Measurements from ENCODE around the gene HORMAD2.

The HORMAD2 gene

GRCh38 chr22:30170129-30170528 is 89.9 kb downstream of the HORMAD2 start:
- no peaks in the 10 kb centered on the region for H3K4me1 ChIP-seq (ENCODE audit: control insufficient read depth in 1 of 2, insufficient read depth in 2 of 2, low read length in 2 of 2)
- no peaks in the 10 kb centered on the region for H3K9me3 ChIP-seq (ENCODE audit: control insufficient read depth in 1 of 2, low read length in 2 of 2)
- H3K27ac ChIP-seq (ENCODE audit: low read length), result no peak overlapping the region
- no peak overlapping the region for H3K4me3 ChIP-seq (ENCODE audit: low read depth in 1 of 2, low read length in 2 of 2)
- H3K27me3 ChIP-seq (ENCODE audit: low read depth, low read length), result no peaks in the 10 kb centered on the region
- no peaks in the 10 kb centered on the region for H3K36me3 ChIP-seq (ENCODE audit: control insufficient read depth in 1 of 2, insufficient read depth in 2 of 2, low read length in 2 of 2)

DNA sequence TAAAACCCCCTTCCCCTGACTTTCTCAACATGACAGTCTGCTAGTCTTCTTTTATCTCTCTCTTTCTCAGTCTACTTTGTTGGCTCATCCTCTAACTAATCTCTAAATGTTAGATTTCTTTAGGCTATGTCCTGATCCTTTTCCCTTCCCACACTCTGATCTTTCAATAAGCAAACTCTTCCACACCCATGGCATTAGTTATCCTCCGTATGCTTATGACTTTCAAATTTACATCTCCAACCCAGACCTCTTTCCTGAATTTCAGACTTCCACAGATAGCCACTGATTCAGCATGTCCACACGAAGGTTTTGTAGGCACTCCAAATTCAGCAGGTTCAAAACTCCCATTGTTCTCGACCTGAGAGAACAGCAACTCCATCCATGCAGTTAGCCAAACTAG is 90.7 kb downstream of the HORMAD2 start:
- H3K9me3 ChIP-seq (ENCODE audit: control insufficient read depth in 1 of 2, low read length in 2 of 2), result no peaks in the 10 kb centered on the region
- H3K4me1 ChIP-seq (ENCODE audit: control insufficient read depth in 1 of 2, insufficient read depth in 2 of 2, low read length in 2 of 2), result no peaks in the 10 kb centered on the region
- H3K27ac ChIP-seq (ENCODE audit: low read length), result no peak overlapping the region
- no peaks in the 10 kb centered on the region for H3K36me3 ChIP-seq (ENCODE audit: control insufficient read depth in 1 of 2, insufficient read depth in 2 of 2, low read length in 2 of 2)
- H3K27me3 ChIP-seq (ENCODE audit: low read depth, low read length), result no peaks in the 10 kb centered on the region
- H3K4me3 ChIP-seq (ENCODE audit: low read depth in 1 of 2, low read length in 2 of 2), result no peak overlapping the region

GRCh38 chr22:30175690-30176288 is 95.5 kb downstream of the HORMAD2 start:
- Histone ChIP-seq H3K36me3 (ENCODE audit: control insufficient read depth in 1 of 2, insufficient read depth in 2 of 2, low read length in 2 of 2) (no peaks in the 10 kb centered on the region), H3K9me3 (ENCODE audit: control insufficient read depth in 1 of 2, low read length in 2 of 2) (no peaks in the 10 kb centered on the region), H3K4me3 (ENCODE audit: low read depth in 1 of 2, low read length in 2 of 2) (no peak overlapping the region), H3K4me1 (ENCODE audit: control insufficient read depth in 1 of 2, insufficient read depth in 2 of 2, low read length in 2 of 2) (no peaks in the 10 kb centered on the region), H3K27ac (ENCODE audit: low read length) (no peak overlapping the region), H3K27me3 (ENCODE audit: low read depth, low read length) (no peaks in the 10 kb centered on the region)

GRCh38 chr22:30176431-30176830 is 96.2 kb downstream of the HORMAD2 start:
- Histone ChIP-seq H3K9me3 (ENCODE audit: control insufficient read depth in 1 of 2, low read length in 2 of 2) (no peaks in the 10 kb centered on the region), H3K27ac (ENCODE audit: low read length) (no peak overlapping the region), H3K36me3 (ENCODE audit: control insufficient read depth in 1 of 2, insufficient read depth in 2 of 2, low read length in 2 of 2) (no peaks in the 10 kb centered on the region), H3K4me1 (ENCODE audit: control insufficient read depth in 1 of 2, insufficient read depth in 2 of 2, low read length in 2 of 2) (no peaks in the 10 kb centered on the region), H3K27me3 (ENCODE audit: low read depth, low read length) (no peaks in the 10 kb centered on the region), H3K4me3 (ENCODE audit: low read depth in 1 of 2, low read length in 2 of 2) (no peak overlapping the region)

DNA sequence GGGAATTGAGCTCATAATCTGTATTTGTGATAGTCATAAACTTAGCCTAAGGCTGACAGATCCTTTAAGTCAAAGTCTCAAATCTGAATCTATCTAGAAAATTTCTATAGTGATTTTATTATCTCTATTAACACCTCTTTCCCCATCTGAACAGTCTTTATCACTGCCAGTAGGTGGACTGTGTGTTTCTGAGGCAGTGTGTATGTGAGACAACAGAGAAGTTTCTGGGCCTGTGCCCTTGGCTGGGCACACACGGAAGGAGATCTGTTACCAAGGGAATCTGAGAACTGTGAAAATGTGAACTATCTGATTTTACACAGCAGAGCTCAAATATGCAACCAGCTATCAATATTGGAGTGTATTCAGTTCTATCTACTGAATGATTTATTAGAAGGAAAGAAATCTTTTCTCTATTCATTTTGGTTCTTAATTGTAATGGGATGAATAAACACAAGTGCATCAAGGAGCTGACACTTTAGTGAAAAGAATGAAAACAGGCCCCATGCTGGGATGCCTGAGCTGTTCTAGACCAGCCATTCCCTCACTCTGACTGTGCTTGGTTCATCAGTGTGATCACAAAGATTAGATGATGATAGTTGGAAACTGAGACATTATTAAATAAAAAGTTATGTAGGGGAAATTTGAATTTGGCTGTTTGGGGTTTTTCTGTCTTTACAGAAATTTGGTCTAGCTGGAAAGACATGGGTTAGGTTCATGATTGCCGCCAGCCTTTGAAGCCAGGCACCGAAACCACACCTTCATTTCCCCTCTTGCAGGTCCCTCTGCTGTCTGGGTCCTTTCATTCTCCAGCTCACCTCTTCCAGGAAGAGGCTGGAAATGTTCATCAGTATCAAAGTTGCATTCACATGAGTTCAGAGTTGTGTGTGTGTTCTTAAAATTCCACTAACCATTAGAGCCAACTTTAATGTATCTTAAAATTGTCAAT is 98.2 kb downstream of the HORMAD2 start:
- Histone ChIP-seq H3K27me3 (ENCODE audit: low read depth, low read length) (no peaks in the 10 kb centered on the region), H3K4me1 (ENCODE audit: control insufficient read depth in 1 of 2, insufficient read depth in 2 of 2, low read length in 2 of 2) (no peaks in the 10 kb centered on the region), H3K36me3 (ENCODE audit: control insufficient read depth in 1 of 2, insufficient read depth in 2 of 2, low read length in 2 of 2) (no peaks in the 10 kb centered on the region), H3K9me3 (ENCODE audit: control insufficient read depth in 1 of 2, low read length in 2 of 2) (no peaks in the 10 kb centered on the region), H3K27ac (ENCODE audit: low read length) (no peak overlapping the region), H3K4me3 (ENCODE audit: low read depth in 1 of 2, low read length in 2 of 2) (no peak overlapping the region)

GRCh38 chr22:30180616-30181015 is 100.4 kb downstream of the HORMAD2 start:
- no peaks in the 10 kb centered on the region for H3K27me3 ChIP-seq (ENCODE audit: low read depth, low read length)
- H3K4me3 ChIP-seq (ENCODE audit: low read depth in 1 of 2, low read length in 2 of 2), result no peak overlapping the region
- no peak overlapping the region for H3K27ac ChIP-seq (ENCODE audit: low read length)
- no peaks in the 10 kb centered on the region for H3K4me1 ChIP-seq (ENCODE audit: control insufficient read depth in 1 of 2, insufficient read depth in 2 of 2, low read length in 2 of 2)
- no peaks in the 10 kb centered on the region for H3K36me3 ChIP-seq (ENCODE audit: control insufficient read depth in 1 of 2, insufficient read depth in 2 of 2, low read length in 2 of 2)
- no peaks in the 10 kb centered on the region for H3K9me3 ChIP-seq (ENCODE audit: control insufficient read depth in 1 of 2, low read length in 2 of 2)

DNA sequence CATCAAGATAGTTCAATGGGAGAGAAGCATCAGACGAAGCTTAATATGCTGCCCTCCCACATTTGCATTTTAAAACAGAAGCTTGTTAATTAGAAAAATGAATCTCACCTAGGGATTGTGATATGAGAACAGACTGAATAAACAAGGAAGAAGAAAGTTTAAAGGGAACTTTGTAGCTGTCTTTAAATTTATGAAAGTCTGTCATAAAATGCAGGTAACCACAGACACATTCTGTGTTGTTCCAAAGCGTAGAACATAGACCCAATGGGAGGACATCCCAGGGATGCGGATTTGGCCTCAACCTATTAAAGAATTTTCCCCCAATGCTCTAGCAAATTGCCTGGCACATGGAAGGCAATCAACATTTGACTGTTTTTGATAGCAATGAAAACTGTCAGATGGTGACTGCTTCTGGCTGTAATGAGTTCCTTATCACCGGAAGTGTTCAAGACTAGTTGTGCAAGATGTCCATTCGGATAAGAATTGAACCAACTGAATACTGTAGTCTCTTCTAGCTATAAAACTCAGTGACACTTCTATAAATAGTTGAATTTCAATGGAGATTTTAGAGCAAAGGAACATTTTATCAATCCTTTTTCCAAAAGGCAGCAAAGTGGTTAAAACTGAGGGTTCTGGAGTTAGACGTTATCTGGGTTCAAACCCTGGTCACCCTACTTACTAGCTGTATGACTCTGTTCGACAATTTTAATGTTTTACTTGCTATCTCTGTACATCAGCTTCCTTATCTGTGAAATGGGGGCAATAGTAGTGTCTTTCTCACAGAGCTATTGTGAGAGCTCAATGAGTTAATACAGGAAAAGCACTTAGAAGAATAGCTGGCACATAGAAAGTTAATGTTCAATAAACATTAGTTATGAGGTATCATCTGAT is 101.4 kb downstream of the HORMAD2 start:
- Histone ChIP-seq H3K36me3 (ENCODE audit: control insufficient read depth in 1 of 2, insufficient read depth in 2 of 2, low read length in 2 of 2) (no peaks in the 10 kb centered on the region), H3K4me3 (ENCODE audit: low read depth in 1 of 2, low read length in 2 of 2) (no peak overlapping the region), H3K27ac (ENCODE audit: low read length) (no peak overlapping the region), H3K27me3 (ENCODE audit: low read depth, low read length) (no peaks in the 10 kb centered on the region), H3K4me1 (ENCODE audit: control insufficient read depth in 1 of 2, insufficient read depth in 2 of 2, low read length in 2 of 2) (no peaks in the 10 kb centered on the region), H3K9me3 (ENCODE audit: control insufficient read depth in 1 of 2, low read length in 2 of 2) (no peaks in the 10 kb centered on the region)

DNA sequence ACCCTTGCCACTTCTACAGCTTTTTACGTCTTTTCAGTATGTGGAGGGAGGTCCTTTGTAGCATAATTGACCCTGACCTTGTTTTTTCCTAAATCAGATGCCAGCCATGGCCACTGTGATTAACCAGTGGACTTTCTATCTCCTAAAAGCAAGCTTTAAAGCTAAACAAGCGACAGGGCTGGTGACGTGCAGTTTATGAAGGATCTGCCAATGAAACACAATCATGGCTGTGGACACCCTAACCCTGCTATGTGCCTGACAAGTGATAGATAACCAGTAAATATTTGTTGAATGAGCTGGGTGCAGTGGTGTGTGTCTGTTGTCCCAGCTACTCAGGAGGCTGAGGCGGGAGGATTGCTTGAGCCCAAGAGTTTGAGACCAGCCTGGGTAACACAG is 102.1 kb downstream of the HORMAD2 start:
- Histone ChIP-seq H3K9me3 (ENCODE audit: control insufficient read depth in 1 of 2, low read length in 2 of 2) (no peaks in the 10 kb centered on the region), H3K27me3 (ENCODE audit: low read depth, low read length) (no peaks in the 10 kb centered on the region), H3K4me3 (ENCODE audit: low read depth in 1 of 2, low read length in 2 of 2) (no peak overlapping the region), H3K27ac (ENCODE audit: low read length) (no peak overlapping the region), H3K4me1 (ENCODE audit: control insufficient read depth in 1 of 2, insufficient read depth in 2 of 2, low read length in 2 of 2) (no peaks in the 10 kb centered on the region), H3K36me3 (ENCODE audit: control insufficient read depth in 1 of 2, insufficient read depth in 2 of 2, low read length in 2 of 2) (no peaks in the 10 kb centered on the region)

DNA sequence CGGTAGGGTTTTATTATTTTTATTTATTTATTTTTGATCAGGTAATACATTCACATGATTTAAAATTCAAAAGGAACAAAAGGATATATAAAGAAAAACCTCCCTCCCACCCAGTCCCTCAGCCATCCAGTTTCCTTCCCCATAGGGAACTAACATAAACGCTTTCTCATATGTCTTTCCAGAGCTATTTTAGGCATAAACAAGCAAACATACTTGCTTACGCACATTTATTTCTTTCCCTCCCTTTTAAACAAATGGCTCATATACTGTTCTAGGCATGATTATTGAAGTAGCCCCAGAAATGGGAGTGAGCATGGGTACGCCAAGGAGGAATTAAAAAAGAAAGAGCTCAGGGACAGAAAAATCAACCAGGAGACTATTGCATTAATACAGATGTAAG is 102.6 kb downstream of the HORMAD2 start:
- H3K36me3 ChIP-seq (ENCODE audit: control insufficient read depth in 1 of 2, insufficient read depth in 2 of 2, low read length in 2 of 2), result no peaks in the 10 kb centered on the region
- no peaks in the 10 kb centered on the region for H3K9me3 ChIP-seq (ENCODE audit: control insufficient read depth in 1 of 2, low read length in 2 of 2)
- no peaks in the 10 kb centered on the region for H3K27me3 ChIP-seq (ENCODE audit: low read depth, low read length)
- H3K4me3 ChIP-seq (ENCODE audit: low read depth in 1 of 2, low read length in 2 of 2), result no peak overlapping the region
- no peak overlapping the region for H3K27ac ChIP-seq (ENCODE audit: low read length)
- H3K4me1 ChIP-seq (ENCODE audit: control insufficient read depth in 1 of 2, insufficient read depth in 2 of 2, low read length in 2 of 2), result no peaks in the 10 kb centered on the region

- no peak overlapping the region for H3K4me3 ChIP-seq (ENCODE audit: low read depth in 1 of 2, low read length in 2 of 2)
- no peak overlapping the region for H3K27ac ChIP-seq (ENCODE audit: low read length)
- no peaks in the 10 kb centered on the region for H3K36me3 ChIP-seq (ENCODE audit: control insufficient read depth in 1 of 2, insufficient read depth in 2 of 2, low read length in 2 of 2)
- no peaks in the 10 kb centered on the region for H3K9me3 ChIP-seq (ENCODE audit: control insufficient read depth in 1 of 2, low read length in 2 of 2)
- no peaks in the 10 kb centered on the region for H3K4me1 ChIP-seq (ENCODE audit: control insufficient read depth in 1 of 2, insufficient read depth in 2 of 2, low read length in 2 of 2)
- no peaks in the 10 kb centered on the region for H3K27me3 ChIP-seq (ENCODE audit: low read depth, low read length)
These were observed 103.0 kb downstream of the HORMAD2 start for GRCh38 chr22:30183271-30183670.

DNA sequence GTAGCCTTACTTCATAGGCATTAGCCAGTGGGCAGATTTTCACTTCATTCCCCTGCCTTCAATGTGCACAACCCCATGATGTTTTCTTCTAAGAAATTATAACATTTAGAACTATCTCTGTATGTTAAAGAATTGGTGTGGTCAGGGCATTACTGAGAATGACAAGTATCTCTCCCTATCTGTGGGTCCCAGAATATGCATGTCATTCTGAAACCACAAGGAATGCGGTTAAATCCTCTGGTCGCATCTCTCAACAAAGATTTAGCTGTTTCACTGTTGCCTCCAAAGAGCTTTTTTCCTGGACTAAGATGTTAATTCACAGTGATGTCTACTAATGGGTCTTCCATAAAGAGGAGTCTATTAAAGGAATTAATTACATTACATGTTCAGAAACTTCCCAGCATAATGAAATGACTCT is 103.6 kb downstream of the HORMAD2 start:
- no peaks in the 10 kb centered on the region for H3K9me3 ChIP-seq (ENCODE audit: control insufficient read depth in 1 of 2, low read length in 2 of 2)
- no peak overlapping the region for H3K4me3 ChIP-seq (ENCODE audit: low read depth in 1 of 2, low read length in 2 of 2)
- no peak overlapping the region for H3K27ac ChIP-seq (ENCODE audit: low read length)
- no peaks in the 10 kb centered on the region for H3K27me3 ChIP-seq (ENCODE audit: low read depth, low read length)
- H3K36me3 ChIP-seq (ENCODE audit: control insufficient read depth in 1 of 2, insufficient read depth in 2 of 2, low read length in 2 of 2), result no peaks in the 10 kb centered on the region
- H3K4me1 ChIP-seq (ENCODE audit: control insufficient read depth in 1 of 2, insufficient read depth in 2 of 2, low read length in 2 of 2), result no peaks in the 10 kb centered on the region
